ENCODE data around the gene RNASE1. TPM values are rescaled to one million over a fixed set of nuclear protein-coding genes. Genes with fewer than 3 reads are reported as not detected.

RNASE1 gene
- total and polyA plus RNA-seq, 9 donors, result 62.5 to 985 (median 140) TPM

DNA sequence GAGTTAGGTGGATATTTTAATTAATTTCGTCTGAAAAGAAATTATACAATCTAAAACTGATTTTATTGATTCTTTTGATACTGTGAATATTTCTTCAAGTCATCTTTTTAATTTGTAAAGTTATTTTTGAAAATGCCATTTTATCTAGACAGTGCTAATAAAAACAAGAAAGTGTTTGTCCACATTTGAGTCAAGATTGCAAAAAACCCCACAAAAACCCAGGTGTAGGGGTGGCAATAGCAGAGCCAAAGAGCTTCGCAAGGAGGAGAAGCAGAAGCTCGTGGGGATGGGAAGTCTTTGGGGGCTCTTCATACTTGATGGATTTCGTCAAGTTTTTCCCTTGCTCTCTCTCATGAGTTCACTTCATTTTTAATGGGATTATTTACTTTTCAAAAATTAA is 15.6 kb downstream of the RNASE1 start:
- WGBS, 3 donors, result 23 to 52% (median 29%) methylated on average over 4 of the region's 4 CpGs
- DNase-seq, result no peak
- H3K9me3 ChIP-seq, result no peaks in the 10 kb centered on the region
- no peaks in the 10 kb centered on the region for H3K4me1 ChIP-seq (ENCODE audit: insufficient read depth)
- H3K36me3 ChIP-seq, result no peaks in the 10 kb centered on the region
- no peaks in the 10 kb centered on the region for H3K27me3 ChIP-seq
- TF ChIP-seq POLR2A (IDR thresholded peaks at IDR 0.05) (no peak), EP300 (IDR thresholded peaks at IDR 0.05) (no peak)
- TF ChIP-seq, protein P1, sequence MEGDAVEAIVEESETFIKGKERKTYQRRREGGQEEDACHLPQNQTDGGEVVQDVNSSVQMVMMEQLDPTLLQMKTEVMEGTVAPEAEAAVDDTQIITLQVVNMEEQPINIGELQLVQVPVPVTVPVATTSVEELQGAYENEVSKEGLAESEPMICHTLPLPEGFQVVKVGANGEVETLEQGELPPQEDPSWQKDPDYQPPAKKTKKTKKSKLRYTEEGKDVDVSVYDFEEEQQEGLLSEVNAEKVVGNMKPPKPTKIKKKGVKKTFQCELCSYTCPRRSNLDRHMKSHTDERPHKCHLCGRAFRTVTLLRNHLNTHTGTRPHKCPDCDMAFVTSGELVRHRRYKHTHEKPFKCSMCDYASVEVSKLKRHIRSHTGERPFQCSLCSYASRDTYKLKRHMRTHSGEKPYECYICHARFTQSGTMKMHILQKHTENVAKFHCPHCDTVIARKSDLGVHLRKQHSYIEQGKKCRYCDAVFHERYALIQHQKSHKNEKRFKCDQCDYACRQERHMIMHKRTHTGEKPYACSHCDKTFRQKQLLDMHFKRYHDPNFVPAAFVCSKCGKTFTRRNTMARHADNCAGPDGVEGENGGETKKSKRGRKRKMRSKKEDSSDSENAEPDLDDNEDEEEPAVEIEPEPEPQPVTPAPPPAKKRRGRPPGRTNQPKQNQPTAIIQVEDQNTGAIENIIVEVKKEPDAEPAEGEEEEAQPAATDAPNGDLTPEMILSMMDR (IDR thresholded peaks at IDR 0.05), result no peak
- intact Hi-C loops (cut with DNase I), result no loop called here
- H3K4me3 ChIP-seq, result no peak overlapping the region
- no peak overlapping the region for H3K27ac ChIP-seq

DNA sequence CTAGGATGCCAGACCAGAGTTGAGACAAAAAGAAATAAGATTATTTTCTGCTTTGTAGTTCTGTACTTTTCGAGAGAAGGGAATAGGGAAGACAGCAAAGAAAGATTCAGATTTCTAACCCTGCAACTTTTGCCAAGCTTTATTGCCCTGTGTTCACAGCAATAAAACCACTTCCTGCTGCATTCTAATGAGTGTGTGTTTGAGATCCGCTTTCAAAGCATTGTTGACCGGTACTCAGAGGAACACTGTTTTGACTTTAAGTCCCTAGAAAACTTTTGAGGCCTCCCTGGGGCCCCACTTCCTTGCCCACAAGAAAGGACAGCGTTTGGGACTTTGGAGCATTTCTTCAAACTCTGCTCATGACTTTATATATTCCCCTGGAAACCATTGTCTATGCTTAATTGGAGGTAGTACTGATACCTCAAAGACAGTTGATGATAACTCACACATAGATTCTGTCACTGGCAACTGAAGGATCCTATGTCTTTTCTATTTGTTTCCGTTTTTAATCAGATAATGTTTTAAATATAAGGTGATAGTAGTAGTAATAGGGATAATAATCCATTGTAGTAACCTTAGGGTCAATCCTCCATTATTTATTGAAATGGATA is 20.3 kb downstream of the RNASE1 start:
- Histone ChIP-seq H3K27ac (no peak overlapping the region), H3K4me1 (ENCODE audit: insufficient read depth) (no peaks in the 10 kb centered on the region), H3K9me3 (no peaks in the 10 kb centered on the region), H3K27me3 (no peaks in the 10 kb centered on the region), H3K36me3 (no peaks in the 10 kb centered on the region), H3K4me3 (no peak overlapping the region)
- TF ChIP-seq EP300 (IDR thresholded peaks at IDR 0.05) (no peak), POLR2A (IDR thresholded peaks at IDR 0.05) (no peak)
- TF ChIP-seq, protein P1 (IDR thresholded peaks at IDR 0.05), result no peak
- 10 to 35% (median 16%) methylated on average over 5 of the region's 5 CpGs for WGBS, 3 donors
- intact Hi-C loops (cut with DNase I), result no loop called here
- no peak for DNase-seq

DNA sequence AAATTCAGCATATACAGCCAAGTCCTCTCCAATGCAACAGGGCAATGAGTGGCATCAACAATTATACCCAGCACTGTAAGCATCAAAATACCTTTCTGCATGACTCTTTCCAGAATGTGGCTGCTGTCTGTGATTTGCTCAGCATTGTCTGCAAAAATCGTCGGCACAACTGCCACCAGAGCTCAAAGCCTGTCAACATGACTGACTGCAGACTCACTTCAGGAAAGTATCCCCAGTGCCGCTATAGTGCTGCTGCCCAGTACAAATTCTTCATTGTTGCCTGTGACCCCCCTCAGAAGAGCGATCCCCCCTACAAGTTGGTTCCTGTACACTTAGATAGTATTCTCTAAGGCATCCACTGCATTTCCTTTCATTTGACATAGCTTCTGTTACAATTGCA is 20.8 kb downstream of the RNASE1 start:
- Histone ChIP-seq H3K4me3 (no peak overlapping the region), H3K4me1 (ENCODE audit: insufficient read depth) (no peaks in the 10 kb centered on the region), H3K27me3 (no peaks in the 10 kb centered on the region), H3K9me3 (no peaks in the 10 kb centered on the region), H3K27ac (no peak overlapping the region), H3K36me3 (no peaks in the 10 kb centered on the region)
- WGBS, 3 donors, result 41 to 76% (median 50%) methylated on average over 4 of the region's 4 CpGs
- TF ChIP-seq EP300 (IDR thresholded peaks at IDR 0.05) (no peak), POLR2A (IDR thresholded peaks at IDR 0.05) (no peak)
- TF ChIP-seq, protein P1 (IDR thresholded peaks at IDR 0.05), result no peak
- intact Hi-C loops (cut with DNase I), result no loop called here
- DNase-seq, result no peak

DNA sequence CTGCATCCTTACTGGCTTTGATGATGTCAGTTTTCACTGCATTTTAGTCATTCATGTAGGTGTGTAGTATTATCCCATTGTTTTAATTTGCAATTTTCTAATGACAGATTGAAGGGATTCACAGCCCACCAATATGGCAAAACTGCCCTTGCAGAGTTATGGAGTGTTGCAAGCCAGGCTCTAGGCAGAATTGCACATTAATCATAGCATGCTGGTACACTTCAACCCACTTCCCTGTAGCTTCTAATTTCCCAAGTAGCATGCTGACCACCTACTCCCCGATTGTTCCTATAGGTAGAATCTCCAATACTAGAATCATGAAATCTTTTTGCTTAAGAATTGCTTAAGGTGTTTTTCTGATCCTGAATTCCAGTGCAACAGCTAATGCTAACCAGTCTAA is 26.7 kb downstream of the RNASE1 start:
- TF ChIP-seq, protein P1 (IDR thresholded peaks at IDR 0.05), result no peak
- TF ChIP-seq EP300 (IDR thresholded peaks at IDR 0.05) (no peak), POLR2A (IDR thresholded peaks at IDR 0.05) (no peak)
- Histone ChIP-seq H3K27ac (no peak overlapping the region), H3K36me3 (no peaks in the 10 kb centered on the region), H3K4me1 (ENCODE audit: insufficient read depth) (no peaks in the 10 kb centered on the region), H3K27me3 (no peaks in the 10 kb centered on the region), H3K4me3 (no peak overlapping the region), H3K9me3 (no peaks in the 10 kb centered on the region)
- WGBS, 3 donors, result 88 to 97% (median 89%) methylated on average over 1 of the region's 1 CpG
- DNase-seq, result no peak
- intact Hi-C loops (cut with DNase I), result no loop called here
